Measurements from ENCODE around the gene AQP6.

The AQP6 gene, protein sequence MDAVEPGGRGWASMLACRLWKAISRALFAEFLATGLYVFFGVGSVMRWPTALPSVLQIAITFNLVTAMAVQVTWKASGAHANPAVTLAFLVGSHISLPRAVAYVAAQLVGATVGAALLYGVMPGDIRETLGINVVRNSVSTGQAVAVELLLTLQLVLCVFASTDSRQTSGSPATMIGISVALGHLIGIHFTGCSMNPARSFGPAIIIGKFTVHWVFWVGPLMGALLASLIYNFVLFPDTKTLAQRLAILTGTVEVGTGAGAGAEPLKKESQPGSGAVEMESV

DNA sequence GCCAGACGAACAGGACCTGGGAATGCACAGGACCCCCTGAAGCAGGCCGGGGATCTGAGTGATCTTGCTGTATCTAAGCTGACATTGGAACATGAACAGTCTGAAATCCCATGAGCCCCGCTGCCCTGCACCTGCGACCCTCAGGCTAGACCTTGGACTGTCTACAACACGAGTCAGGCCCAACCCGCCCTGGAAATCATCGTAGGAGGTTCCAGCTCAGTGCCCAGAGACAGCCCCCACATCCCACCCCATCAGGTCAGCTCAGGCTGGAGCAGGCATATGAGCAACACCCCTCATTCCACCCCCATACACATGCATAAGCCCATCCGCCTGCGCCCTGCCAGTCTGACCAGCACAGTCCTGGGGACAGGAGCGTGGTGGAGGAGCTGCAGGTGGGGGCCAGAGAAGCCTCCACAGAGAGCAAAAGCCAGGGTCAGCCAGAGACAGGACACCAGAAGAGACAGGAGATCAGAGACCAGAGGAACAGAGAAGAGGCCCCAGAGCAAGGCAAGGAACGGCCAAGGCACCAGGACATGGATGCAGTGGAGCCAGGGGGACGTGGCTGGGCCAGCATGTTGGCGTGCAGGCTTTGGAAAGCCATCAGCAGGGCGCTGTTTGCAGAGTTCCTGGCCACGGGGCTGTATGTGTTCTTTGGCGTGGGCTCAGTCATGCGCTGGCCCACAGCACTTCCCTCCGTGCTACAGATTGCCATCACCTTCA lies at the start of gene AQP6:
Gene AQP6 (plus strand): TSS at position 307 of the 720 bp plus-strand sequence. CDS start 227 bp downstream, at position 534.
- DNase-seq (ENCODE audit: low spot score): no peak

DNA sequence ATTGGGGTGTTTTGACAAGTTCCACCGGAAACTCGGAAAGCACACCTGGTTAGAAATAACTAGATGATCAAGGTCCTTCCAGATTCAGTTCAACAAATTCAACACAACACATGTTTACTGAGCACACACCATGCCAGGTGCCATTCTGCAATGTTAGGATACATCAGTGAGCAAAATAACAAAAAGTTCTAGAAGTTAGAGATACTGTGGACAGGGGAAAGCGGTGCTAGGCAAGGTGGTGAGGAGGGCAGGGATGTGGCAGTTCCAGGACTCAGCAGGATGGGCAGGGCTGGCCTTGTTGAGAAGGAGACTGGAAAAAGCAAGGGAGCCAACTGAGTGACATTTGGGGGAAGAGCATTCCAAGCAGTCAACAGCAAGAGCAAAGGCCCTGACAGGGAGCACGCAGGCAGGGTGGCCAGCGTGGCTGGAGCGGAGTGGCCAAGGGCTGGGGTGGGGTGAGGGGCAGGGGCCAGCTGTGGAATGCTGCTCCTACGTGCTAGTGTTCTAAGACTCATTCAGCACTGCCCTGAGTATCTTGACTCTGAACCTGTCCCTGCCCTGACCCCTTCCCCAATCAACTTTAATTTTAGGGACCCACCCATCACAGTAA lies 49.6 kb upstream of the AQP6 start:
- DNase-seq (ENCODE audit: low spot score): no peak

DNA sequence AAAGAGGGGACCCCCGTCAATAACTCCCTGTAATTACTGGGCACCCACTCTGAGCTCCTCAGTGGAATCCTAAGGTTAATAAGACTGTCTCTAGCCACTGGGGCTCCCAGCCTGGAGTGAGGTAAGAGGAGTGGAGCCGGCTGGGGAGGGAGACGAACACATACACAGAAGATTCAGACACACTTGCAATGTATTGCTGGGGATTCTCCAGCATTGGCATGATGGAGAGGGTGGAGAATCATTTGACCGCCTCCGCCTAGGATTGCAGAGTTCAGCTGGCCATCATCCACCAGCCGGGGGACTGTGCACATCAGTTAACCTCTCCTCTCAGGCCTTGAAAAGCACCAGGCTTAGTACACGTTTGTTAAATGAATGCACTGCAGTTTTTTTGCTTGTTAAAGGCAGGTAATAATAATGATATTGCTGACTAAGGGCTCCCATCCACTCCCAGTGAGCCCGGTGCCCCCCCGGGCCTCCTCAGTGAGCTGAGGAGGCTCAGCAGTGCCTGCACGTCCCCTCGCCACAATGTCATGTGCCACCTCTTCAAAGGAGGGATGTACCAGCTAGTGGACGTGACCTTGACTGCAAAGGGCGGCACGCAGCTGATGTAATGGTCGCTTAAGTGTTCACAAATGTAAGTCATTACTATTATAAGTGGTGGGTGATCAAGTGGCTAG lies 48.7 kb upstream of the AQP6 start:
- DNase-seq (ENCODE audit: low spot score): no peak

DNA sequence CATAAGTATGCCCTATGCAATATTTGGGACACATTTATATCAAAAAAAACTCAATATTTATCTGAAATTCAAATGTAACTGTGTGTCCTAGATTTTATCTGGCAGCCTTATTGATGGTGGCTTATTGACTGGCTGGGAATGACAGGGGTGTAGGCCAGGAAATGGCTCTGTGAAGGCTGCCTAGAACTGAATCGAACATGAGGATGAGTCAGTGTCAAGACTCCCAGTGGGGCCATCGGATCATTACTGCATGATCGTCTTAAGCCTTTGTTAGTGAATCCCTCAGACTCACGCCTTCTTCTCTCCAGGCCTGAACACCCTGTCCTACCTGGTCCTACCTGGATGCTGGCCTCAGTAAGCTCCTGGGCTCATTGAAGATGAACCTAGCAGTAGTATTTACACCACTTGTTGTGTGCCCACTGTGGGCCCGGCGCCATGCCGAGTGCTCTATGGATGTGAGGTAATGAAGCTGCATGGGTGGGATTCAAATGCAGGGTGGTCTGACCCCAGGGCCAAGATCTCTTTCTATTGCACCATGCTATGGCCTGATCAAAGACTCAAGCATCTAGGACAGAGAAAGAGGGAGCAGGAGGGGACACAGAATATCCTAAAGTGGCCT lies 48.0 kb upstream of the AQP6 start:
- no peak for DNase-seq (ENCODE audit: low spot score)

DNA sequence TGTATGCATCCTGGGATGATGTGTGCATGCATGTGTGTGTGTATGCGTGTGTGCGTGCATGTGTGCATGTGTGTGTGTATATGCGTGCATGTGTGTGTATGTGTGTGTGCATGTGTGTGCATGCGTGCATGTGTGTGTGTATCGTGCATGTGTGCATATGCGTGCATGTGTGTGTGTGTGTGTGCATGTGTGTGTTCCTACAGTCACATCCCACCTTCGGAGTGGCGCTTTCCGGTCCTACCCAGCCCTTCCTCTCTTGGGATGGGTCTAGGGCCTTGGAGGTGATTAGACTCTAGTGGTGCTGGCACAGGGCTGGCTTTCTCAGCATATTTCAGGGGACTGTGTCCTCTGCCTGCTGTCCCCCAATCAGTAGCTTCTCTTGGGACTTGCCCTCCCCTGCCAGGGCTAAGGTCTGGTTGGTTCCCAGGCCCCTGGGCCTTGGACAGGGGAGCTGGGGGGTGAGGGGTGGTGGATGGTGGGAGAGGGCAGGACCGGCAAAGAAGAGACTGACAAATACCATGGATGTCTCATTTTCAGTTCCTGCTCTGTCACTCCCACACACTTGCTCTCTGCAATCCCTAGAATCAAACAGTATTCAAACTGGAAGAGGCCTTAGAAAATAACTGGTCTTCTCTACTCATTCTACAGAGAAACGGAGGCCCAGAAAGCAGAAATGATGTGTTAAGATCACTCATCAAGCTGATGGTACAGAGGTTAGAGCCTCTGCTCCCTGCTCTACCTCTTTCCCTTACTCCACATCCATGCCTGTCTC lies 47.1 kb upstream of the AQP6 start:
- DNase-seq (ENCODE audit: low spot score): no peak

DNA sequence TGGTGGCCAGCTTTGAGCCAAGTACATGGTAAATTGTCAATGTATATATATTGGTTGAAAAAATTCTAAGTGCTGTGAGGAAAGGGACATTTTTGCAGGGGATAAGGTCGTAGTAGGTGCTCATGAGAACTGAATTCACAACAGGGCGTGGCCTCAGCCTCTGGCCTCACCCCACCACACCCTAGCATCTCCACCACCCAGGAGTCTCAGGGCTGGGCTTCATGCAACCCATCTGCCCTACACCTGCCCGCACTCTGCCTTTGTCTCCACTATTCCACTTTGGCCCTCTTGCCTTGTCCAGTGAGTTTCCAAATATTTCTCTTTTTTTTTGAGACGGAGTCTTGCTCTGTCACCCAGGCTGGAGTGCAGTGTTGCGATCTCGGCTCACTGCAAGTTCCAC lies 44.3 kb upstream of the AQP6 start:
- DNase-seq (ENCODE audit: low spot score): no peak

DNA sequence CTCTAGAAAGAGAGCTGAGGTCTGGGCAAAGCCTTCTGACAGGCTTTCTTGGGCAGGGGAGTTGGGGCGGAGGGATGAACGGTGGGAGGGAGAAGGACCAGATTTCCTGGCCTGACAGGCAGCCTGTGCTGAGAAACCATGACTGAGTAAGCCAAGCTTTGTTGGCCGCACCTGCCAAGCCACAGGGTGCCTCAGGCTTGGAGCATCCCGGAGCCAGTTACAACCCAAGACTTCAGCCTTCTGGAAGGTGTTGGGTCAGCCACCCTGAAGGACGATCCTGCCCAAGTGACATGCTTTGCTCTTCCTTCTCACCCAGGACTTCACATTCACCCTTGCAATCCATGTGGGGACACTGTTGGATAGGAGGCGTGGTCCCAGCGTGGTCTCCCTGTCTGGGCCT lies 43.2 kb upstream of the AQP6 start:
- no peak for DNase-seq (ENCODE audit: low spot score)

DNA sequence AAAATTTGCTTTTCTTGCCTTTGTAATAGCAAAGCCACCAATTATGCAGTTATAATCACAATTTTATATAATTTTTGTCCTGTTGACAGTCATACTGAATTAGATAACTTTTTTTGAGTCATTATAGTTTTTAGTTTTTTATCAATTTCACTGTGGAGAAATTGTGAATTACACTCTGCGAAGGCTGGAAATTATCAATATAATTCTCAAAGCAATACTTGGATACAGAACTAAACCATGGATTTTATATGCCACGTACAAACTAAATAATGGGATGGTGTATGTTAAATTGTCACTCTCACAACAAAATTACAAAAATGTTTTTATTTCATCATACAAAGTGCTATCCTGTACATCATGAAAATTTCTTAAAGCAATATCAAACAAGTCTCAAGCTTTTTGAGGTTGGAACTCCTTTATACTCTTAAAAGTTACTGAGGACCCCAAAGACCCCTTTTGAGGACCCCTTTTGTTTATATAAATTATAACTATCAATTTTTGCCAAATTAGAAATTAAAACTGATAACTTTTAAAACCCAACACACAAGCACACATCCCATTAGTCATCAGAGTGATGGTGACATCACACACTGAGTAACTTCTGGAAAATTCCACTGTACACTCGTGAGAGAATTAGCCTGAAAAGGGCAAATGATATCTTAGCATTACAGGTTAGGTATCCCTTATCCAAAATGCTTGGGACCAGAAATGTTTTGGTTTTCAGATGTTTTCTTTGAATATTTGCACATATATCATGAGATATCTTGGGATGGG lies 42.0 kb upstream of the AQP6 start:
- DNase-seq (ENCODE audit: low spot score): no peak

DNA sequence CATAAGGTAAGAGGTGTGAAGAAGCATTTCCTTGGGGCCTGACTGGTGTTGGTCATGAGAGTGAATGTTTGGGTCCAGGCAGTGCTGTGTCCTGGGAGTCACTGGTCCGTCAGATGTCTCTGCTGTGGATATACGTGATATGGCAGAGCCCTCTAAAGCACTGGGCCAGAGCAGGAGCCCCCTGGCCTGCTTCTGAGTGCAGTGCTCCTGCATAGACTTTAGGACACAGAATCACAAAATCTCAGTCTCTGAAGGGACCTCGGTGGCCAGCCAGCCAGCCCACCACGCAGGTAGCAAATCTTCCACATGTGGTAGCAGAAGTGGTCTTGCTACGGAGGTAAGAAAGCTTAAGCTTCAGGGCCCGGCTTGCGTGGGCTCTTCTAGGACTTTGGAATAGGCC lies 40.7 kb upstream of the AQP6 start:
- DNase-seq (ENCODE audit: low spot score): no peak

DNA sequence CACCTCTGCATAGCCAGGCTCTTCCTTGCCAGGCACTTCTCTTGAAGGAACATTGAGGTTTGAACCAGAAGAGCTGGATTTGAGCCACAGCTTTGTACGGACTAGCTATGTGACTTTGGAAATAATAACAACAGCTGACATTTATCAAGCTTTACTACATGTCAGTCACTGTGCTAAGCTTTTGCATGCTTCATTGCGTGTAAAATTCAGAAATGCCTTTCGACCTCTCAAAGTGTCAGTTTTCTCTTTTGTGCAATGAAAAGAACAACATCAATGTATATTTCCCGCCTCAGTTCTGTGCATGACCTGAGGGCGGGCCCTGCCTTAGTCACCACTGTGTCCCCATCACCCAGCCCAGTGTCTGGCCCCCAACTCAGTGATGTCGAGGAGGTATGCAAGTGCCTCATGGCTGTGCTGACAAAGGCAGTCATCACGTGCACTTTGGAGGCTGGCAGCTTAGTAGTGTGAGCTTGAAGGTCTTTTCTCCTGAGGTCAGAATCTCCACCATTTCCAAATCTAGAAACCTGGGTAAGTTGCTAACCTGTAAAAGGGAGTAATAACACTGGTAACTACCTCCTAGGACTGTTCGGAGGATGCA lies 40.1 kb upstream of the AQP6 start:
- no peak for DNase-seq (ENCODE audit: low spot score)

DNA sequence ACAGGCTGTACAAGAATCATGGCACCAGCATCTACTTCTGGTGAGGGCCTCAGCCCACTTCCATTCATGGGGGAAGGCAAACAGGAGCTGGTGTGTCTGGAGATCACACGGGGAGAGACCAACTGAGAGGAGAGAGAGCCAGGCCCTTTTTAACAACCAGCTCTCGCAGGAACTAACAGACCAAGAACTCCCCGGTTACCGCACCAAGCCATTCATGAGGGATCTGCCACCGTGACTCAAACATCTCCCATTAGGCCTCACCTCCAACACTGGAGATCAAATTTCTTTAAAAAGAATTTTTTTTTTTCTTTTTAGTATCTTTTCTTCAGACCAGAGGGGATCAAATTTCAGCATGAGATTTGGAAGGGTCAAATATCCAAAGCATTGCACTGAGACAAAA lies 39.0 kb upstream of the AQP6 start:
- DNase-seq (ENCODE audit: low spot score): no peak

DNA sequence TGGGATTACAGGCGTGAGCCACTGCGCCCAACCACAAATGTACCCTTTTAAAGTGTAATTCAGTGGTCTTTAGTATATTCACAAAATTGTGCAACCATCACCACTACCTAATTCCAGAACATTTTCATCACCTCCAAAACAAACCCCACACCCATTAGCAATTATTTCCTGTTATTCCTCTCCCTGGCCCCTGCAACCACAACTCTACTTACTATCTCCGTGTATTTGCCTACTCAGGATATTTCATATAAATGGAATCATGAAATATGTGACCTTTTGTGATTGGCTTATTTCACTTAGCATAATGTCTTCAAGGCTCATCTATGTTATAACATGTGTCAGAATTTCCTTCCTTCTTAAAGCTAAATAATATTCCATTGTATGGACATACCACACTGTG lies 38.2 kb upstream of the AQP6 start:
- DNase-seq (ENCODE audit: low spot score): no peak

DNA sequence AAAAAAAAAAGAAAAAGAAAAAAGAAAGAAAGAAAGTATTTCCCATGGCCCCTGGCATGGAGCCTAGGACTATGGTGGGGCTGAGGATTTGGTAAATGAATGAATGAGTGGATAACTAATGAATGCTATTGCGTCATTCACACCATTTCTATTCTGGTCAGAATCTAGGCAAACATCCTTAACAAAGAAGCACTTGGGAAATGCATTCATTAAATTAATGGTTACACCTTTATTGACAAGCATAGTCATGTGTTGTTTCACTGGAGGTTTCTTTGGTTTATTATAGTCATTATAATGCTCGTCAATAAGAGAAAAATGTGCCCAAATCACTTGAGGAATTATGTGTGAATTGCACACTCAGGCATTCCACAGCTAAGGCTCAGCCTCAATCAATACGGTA lies 35.8 kb upstream of the AQP6 start:
- DNase-seq (ENCODE audit: low spot score): no peak

DNA sequence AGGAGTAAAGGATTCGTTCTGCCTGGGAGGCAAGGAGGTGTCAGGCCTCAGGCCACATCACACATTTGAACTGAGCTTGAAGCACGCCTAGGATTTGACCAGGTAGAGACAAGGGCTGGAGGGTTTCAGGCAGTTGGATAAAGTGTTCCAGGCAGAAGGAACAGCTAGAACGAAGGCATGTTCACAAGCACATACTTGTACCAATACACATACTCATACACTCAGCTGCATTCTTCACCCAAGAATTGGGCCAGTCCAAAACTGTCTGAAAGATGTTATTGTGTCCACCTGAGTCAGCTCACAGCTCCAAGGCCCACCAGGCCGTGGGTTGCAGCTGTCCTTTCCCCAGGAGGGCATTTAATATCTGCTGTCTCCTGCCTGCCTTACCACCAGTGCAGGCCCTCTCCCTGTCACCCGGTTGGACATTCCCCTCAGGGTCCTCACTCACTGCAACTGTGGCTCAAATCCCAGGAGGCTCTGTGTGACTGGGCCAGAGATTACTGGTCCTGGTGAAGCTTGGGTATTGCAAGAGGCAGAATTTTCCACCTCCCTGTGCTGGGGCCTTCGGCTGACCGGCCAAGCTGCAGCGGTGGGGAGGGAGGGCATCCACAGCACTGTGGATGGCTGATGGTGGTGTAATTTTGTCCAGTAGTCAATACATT lies 35.0 kb upstream of the AQP6 start:
- DNase-seq (ENCODE audit: low spot score): no peak

DNA sequence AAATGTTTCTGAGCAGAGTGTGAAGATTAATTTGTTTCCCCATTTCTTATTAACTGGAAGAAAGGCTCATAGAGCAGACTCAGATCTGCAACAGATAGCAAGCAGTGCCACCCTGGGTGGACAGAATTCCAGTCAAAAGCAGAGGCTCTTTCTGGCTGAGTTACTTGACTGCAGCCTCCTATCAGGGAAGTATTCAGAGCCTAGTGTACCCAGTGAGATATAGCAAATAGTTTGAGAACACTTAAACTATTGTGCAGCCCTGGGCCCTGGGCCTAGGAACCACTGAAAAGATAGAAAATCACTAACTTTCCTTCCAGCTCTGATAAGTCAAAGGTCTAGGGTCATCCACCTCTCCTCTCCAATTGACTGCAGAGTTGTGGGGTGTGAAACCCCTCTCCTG lies 33.4 kb upstream of the AQP6 start:
- no peak for DNase-seq (ENCODE audit: low spot score)

DNA sequence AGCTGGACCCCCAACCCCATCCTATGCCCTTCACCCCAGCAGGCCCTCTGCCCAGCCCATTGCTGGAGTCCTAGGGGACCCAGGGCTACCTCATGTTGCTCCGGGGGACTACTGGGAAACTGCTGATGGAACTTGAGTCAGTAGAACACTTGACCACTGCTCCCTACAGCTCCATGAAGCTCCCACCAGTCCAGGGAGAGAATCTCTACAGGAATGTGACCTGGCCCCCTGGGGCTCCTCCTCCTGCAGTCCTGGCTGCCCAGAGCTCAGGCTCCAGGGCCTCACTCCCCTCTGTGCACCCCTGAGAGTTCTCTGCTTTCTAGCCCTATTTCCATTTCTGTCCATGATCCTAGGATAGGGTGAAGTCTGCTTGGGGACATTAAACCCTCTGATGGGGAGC lies 33.0 kb upstream of the AQP6 start:
- DNase-seq (ENCODE audit: low spot score): no peak

DNA sequence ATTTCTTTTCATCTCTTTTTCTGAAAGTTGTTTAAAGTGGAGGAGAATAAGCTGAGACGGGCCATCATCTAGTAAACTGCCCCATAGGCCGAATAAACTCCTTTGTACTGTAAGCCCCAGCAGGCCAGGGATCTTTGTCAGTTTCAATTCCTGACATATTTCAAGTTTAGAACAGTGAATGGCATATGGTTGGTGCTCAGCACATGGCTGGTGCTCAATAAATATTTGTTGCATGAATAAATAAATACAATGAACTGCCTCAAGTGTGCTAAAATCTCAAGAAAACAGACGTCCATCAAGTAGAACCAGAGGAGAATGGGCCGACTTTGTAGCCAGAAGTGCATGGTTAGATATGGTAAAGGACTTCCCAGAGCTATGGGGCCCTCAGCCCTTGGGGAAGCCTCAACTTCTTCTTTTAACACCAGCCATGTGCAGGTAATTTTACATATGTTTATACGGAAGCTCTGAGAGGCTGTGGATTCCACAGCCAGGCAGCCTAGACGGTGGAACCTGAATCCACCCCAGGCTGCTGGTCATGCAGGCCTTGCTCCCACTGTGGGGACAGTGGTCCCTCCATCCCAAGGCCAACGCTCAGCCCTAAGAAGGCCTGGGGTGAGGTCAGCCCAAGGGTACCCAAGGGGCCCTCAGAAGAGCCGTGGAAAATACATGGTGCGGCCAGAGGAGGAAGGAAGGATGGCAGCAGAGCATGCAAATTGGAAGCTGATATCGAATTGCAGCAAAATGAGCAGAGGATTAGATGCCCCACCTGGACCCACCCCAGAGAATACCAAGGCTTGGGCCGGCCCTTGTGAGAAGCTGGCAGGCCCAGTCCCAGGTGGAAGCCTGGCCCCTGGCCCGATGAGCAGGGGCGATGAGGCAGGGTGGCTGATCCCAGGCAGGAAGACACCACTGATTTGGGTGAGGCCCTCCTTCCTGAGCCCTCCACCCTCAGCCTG lies 30.9 kb upstream of the AQP6 start:
- DNase-seq (ENCODE audit: low spot score): no peak

DNA sequence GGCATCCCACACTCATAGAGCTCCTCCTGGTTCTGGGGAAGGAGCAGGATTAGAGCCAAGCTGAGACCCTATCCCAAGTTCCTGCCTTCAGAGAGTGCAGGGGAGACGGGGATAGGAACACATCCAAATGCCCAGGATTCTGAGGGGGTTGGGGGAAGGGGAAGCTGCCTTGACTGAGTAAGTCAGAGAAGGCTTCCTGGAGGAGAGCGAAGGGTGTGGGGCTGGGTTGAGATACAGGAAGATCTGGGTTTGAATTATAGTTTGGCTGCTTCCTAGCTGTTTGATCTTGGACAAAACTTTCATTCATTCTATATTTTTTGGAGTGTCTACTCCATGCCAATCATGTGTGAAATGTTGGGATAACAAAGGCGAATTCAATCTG lies 30.2 kb upstream of the AQP6 start:
- DNase-seq (ENCODE audit: low spot score): no peak
